Left ventricle myocardium superior (tissue), 1 donor: ENCODE measurements around the gene CERK. TPM values are rescaled to one million over a fixed set of nuclear protein-coding genes. Genes with fewer than 3 reads are reported as not detected.

Source experiments
- ATAC-seq: fragments of 200-7000 bp; cut with Tn5 transposase; one replicate; pipeline ENCODE4 v1.9.1; 2020; ENCODE audit warnings: mild to moderate bottlenecking, moderate library complexity
- DNase-seq: peaks from one replicate; pipeline ENCODE4 v3.0.0-alpha.2; 2020
- intact Hi-C: fragments of 100-400 bp; cut with micrococcal nuclease; formaldehyde crosslinking; loops from one replicate; pipeline ENCODE4 v1.11.0; 2022
- total RNA-seq: library from RNA; stranded (reverse); fragmentation: NEBNext Ultra II Directional; extraction: Animal tissue kit (Norgen Biotek cat#: 25700); gene quantifications from one replicate; pipeline ENCODE4 v1.2.1, GENCODE V29; 2021
- donor health status: DM: no; HTN: yes; CAD: no; lungs with severe emphysema.

Gene CERK
- total RNA-seq, 1 donor from 2014 or later = 87.5 TPM

DNA sequence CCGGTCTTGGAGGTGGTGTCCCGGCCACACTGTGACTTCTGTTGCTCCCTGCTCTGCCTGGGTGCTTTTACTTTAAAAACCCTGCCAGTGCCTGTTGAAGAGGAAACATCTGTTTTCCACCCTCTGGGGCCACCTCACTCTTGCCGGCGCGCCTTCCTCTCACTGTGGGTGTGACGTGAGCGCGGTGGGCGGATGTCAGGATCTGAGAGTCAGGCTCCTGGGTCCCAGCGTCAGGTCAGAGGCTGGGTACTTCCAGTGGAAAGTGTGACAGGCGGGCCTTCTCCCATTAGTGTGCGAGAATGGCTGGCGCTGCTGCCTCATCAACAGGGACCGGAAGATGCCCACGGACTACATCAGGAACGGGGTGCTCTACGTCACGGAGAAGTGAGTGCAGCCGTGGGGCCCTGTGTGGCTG lies 63.7 kb downstream of the CERK start:
- intact Hi-C loops = no loop called here
- ATAC-seq (peak; percentile 15), DNase-seq (peak; percentile 77)

- DNase-seq (no peak), ATAC-seq (no peak)
- intact Hi-C loops = no loop called here
These were observed 64.3 kb downstream of the CERK start for GRCh38 chr22:46673662-46674236.

DNA sequence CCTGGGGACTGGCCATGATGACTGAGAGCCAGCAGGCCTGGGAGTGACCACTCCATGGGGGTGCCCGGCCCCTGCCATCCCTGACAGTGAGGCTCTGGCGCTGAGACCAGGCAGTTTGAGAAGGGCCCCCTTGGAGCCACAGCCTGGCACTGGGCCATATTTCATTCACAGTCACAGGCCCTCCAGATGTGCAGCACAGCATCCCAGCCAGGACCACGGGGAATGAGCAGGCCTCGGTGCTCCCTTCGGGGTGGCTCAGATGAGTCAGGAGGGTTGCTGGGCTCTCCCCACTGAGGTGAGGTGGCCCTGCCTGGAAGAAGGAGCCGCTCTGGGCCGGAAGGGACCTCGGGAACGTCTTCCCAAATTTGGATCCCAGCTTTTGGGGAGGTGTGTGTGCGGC lies 64.8 kb downstream of the CERK start:
- ATAC-seq (no peak), DNase-seq (no peak)
- intact Hi-C loops = no loop called here

- intact Hi-C loops = no loop called here
- DNase-seq (no peak), ATAC-seq (no peak)
These were observed 65.3 kb downstream of the CERK start for GRCh38 chr22:46672731-46673130.

DNA sequence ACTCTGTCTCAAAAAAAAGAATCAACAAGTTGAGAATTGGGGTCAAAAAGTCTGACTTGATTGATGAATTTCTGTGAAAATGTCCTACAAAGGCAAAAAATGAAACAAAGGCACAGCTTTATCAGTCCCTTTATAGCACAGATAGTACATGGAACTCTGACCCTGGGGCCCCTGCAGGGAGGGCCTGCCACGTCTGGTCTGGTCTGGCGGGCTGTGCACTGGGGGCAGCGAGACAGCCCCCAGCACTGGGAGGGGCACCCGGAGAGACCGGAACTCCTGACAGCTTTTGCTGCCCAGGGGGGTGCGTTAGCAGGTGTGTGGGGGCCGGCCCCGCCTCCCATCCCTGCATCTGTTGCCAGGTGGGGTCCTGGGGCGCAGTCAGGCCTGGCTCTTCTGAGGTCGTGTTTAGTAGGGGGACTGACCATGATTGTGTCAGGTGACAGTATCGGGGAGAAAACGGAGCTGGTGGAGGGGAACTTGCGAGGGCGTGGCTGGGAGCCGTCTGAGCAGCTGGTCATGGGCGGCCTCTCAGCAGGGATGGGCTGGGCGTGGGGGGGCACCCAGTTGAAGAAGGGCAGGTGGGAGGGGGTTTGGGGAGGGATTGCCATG lies 66.1 kb downstream of the CERK start:
- intact Hi-C loops = no loop called here
- ATAC-seq = no peak
- no peak for DNase-seq

DNA sequence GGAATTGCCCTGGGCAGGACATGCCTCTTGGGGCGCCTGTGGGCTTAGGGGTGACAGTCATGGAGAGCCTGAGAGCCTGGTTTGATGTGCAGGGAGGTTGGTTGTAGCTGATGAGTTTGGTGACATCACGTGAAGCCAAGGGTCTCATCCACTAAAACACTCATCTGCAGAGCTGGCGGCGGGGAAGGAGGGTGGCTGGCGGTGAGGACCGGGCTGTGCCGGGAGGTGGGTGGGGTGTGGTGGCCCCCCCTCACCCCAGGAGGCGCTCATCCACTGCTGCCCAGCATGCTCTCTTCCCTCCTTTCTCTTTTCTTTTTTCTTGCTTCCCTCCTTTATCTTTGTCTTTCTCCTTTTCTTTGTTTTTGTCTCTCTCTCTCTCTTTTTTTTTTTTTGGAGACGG lies 68.9 kb downstream of the CERK start:
- no peak for ATAC-seq

DNA sequence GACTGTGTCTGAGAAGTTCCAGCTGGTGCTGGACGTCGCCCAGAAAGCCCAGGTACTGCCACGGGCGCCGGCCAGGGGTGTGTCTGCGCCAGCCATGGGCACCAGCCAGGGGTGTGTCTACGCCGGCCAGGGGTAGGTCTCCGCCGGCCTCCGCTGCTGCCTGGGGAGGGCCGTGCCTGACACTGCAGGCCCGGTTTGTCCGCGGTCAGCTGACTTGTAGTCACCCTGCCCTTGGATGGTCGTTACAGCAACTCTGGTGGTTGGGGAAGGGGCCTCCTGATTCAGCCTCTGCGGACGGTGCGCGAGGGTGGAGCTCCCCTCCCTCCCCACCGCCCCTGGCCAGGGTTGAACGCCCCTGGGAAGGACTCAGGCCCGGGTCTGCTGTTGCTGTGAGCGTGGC lies 69.9 kb downstream of the CERK start:
- intact Hi-C loops = no loop called here
- ATAC-seq = no peak

More for the DNA sequence above, 68.9 kb downstream of the CERK start:
- intact Hi-C loops = no loop called here
- no peak for DNase-seq

GRCh38 chr22:46667245-46667623 lies 70.8 kb downstream of the CERK start:
- intact Hi-C loops = no loop called here
- DNase-seq (no peak), ATAC-seq (no peak)

More for the DNA sequence above, 69.9 kb downstream of the CERK start:
- peak; percentile 31 for DNase-seq

DNA sequence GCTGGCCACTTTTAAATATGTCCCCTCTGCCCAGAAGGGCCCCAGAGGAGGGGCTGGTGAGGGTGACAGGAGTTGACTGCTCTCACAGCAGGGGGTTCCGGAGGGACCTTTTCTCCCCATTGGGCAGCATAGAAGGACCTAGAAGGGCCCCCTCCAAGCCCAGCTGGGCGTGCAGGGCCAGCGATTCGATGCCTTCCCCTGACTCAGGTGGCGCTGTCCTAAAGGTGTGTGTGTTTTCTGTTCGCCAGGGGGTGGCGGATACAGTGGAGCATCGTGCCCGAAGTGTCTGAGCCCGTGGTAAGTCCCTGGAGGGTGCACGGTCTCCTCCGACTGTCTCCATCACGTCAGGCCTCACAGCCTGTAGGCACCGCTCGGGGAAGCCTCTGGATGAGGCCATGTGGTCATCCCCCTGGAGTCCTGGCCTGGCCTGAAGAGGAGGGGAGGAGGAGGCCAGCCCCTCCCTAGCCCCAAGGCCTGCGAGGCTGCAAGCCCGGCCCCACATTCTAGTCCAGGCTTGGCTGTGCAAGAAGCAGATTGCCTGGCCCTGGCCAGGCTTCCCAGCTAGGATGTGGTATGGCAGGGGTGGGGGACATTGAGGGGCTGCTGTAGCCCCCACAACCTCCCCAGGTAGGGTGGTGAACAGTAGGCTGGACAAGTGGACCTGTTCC lies 71.3 kb downstream of the CERK start:
- DNase-seq = peak; percentile 22
- intact Hi-C loops = no loop called here

DNA sequence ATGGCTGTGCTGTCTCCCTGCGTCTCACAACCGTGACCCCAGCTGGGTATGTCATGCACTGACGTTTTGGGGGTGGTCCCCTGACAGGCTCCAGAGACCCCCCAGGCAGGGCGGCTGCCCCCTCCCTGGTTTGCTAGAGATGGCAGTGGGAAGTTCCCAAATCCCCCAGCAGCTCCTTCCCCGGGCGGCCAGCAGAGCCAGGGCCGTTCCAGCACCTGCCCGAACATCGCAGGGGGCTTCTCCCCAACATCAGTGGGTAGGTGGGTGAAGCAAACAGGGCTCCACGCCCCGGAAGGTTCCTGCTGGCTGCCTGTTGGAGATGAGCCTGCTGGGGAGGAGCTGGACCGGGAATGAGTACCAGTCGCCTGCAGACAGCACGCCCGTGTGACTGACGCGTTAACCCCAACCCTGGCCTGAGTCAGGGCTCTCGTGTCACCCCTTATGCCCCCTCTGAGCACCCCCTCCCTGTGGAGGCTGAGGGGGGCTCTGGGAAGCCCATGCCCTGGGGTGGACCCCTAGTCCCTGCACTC lies 72.2 kb downstream of the CERK start:
- DNase-seq (peak; percentile 18), ATAC-seq (no peak)
- intact Hi-C loops = no loop called here

More for the DNA sequence above, 71.3 kb downstream of the CERK start:
- ATAC-seq = no peak

GRCh38 chr22:46665151-46665695 lies 72.8 kb downstream of the CERK start:
- ATAC-seq = no peak
- peak; percentile 24 for DNase-seq
- intact Hi-C loops = no loop called here

GRCh38 chr22:46664301-46664855 lies 73.7 kb downstream of the CERK start:
- intact Hi-C loops = no loop called here
- ATAC-seq (peak; percentile 26), DNase-seq (peak; percentile 30)

DNA sequence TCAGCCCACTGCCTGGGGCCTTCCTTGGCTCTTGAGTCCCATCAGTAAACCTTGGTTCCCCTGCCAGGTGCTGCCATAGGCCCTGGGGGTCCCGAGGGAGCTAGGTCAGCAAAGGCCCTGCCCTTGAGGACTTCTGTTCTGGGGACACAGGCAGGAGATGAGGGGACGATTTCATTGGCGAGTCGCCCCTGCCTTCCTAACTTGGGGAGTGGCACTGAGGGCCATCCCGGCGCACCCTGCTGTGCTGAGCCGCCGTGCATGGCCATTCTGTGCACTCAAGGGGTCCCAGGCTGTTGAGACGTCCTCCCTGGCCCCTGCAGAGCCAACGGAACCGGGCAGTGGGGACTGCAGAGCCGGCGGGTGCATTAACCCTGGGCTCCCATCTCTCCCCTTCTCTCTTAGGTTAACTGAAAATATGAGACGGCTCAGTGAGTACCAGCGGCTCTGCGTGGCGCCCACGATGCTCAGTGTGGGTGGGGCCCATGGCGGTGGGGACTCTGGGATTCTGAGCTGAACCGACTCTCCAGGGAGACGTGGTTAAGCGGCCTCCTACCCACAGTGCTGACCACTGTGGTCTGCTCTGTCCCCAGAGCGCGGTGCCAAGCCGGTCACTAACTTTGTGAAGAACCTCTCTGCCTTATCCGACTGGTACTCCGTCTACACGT lies 74.5 kb downstream of the CERK start:
- peak; percentile 29 for DNase-seq
- no peak for ATAC-seq
- intact Hi-C loops = no loop called here

- DNase-seq (no peak), ATAC-seq (no peak)
- intact Hi-C loops = no loop called here
These were observed 75.1 kb downstream of the CERK start for GRCh38 chr22:46663001-46663400.

- ATAC-seq (no peak), DNase-seq (no peak)
- intact Hi-C loops = no loop called here
These were observed 75.8 kb downstream of the CERK start for GRCh38 chr22:46662226-46662625.

GRCh38 chr22:46661221-46661851 lies 76.7 kb downstream of the CERK start:
- intact Hi-C loops = no loop called here
- peak; percentile 30 for ATAC-seq
- DNase-seq = no peak

DNA sequence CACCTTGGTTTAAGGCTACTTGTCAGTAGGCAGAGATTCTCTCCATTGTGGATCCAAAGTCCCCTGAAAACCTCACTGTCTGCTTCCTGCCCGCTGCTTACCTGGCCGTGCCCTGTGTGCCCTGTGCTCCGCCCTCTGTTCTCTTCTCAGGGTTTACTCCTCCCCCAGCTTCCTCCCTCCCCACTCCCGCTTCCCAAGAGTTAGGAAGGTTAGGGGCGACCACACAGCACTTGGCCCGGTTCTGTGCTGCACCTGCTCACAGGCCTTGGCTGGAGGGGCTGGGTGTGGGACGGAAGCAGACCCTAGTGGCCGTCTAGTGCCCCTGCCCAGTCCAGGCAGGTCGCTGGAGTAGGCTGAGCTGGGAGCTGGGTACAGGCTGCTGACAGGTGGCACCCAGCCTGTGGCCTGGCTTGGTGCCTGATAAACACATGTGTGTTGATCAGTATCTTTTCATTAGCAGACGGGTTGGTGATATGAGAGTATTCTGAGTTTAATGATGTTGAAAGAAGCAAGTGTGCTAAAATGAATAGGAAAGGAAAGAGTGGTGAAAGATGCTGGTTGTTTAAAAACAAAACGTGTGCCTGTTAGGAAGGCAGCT lies 77.3 kb downstream of the CERK start:
- ATAC-seq (peak; percentile 11), DNase-seq (no peak)
- intact Hi-C loops = no loop called here

GRCh38 chr22:46659791-46660186 lies 78.3 kb downstream of the CERK start:
- no peak for DNase-seq
- no peak for ATAC-seq
- intact Hi-C loops = no loop called here
